Neuron (in vitro differentiated cells): Measurements from ENCODE around the gene DNAJC1.

ENCODE experiments used
- H2AFZ ChIP-seq: one replicate; pipeline ENCODE4 v1.6.1; 2013; ENCODE audit warnings: low read depth, mild to moderate bottlenecking, inconsistent platforms, low read length, moderate library complexity
- H3K27me3 ChIP-seq: one replicate; pipeline ENCODE4 v1.6.1; 2013; ENCODE audit warnings: low read length; ENCODE audit not compliant: insufficient read depth
- H3K36me3 ChIP-seq: one replicate; pipeline ENCODE4 v1.6.1; 2013; ENCODE audit warnings: low read length; ENCODE audit not compliant: insufficient read depth
- H3K4me1 ChIP-seq: one replicate; pipeline ENCODE4 v1.6.1; 2013; ENCODE audit warnings: low read length; ENCODE audit not compliant: insufficient read depth
- H3K4me3 ChIP-seq: 2 replicates; pipeline ENCODE4 v1.5.1; 2013; ENCODE audit warnings: mild to moderate bottlenecking, low read length, moderate library complexity
- H3K9me3 ChIP-seq: one replicate; pipeline ENCODE4 v1.6.1; 2013; ENCODE audit warnings: low read length

DNAJC1 gene

GRCh38 chr10:21753497-21754270 lies 249.8 kb downstream of the DNAJC1 start:
- peaks cover 48% of the 10 kb centered on the region for H3K36me3 ChIP-seq
- H3K9me3 ChIP-seq, result no peaks in the 10 kb centered on the region
- no peak overlapping the region for H2AFZ ChIP-seq
- H3K4me3 ChIP-seq, result no peak overlapping the region
- H3K27me3 ChIP-seq, result no peaks in the 10 kb centered on the region
- no peaks in the 10 kb centered on the region for H3K4me1 ChIP-seq

- H3K9me3 ChIP-seq, result no peaks in the 10 kb centered on the region
- no peak overlapping the region for H2AFZ ChIP-seq
- H3K36me3 ChIP-seq, result peaks cover 40% of the 10 kb centered on the region
- H3K27me3 ChIP-seq, result no peaks in the 10 kb centered on the region
- no peaks in the 10 kb centered on the region for H3K4me1 ChIP-seq
- H3K4me3 ChIP-seq, result no peak overlapping the region
Measured at GRCh38 chr10:21751341-21752310, 251.9 kb downstream of the DNAJC1 start.

- peaks cover 33% of the 10 kb centered on the region for H3K36me3 ChIP-seq
Measured at GRCh38 chr10:21750424-21750823, 253.1 kb downstream of the DNAJC1 start.

GRCh38 chr10:21749788-21750187 lies 253.7 kb downstream of the DNAJC1 start:
- Histone ChIP-seq H2AFZ (no peak overlapping the region), H3K27me3 (no peaks in the 10 kb centered on the region), H3K9me3 (no peaks in the 10 kb centered on the region), H3K4me1 (no peaks in the 10 kb centered on the region), H3K36me3 (peaks cover 29% of the 10 kb centered on the region), H3K4me3 (no peak overlapping the region)

More at GRCh38 chr10:21750424-21750823, 253.1 kb downstream of the DNAJC1 start:
- H3K27me3 ChIP-seq, result no peaks in the 10 kb centered on the region
- no peaks in the 10 kb centered on the region for H3K4me1 ChIP-seq
- no peak overlapping the region for H2AFZ ChIP-seq
- H3K4me3 ChIP-seq, result no peak overlapping the region
- H3K9me3 ChIP-seq, result no peaks in the 10 kb centered on the region

DNA sequence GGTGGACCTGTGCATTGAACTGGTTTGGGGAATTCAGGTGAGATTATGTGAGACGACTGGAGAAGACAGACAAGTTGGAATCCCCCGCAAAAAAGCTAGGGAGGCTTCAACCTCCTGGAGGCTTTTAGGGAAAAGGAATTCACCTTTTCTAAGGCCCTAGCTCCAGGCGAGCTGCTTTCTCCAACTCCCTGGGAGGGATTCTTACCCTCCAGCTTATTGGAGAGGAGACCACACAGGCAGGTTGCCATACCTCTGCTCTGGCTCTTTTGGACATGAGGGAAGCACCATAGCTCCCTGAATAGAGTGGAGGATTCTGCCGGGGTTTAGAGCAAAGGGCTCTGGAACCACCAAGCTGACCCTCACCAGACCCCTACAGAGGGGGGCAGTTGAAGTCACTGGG lies 255.7 kb downstream of the DNAJC1 start:
- Histone ChIP-seq H3K9me3 (no peaks in the 10 kb centered on the region), H3K4me1 (no peaks in the 10 kb centered on the region), H3K4me3 (no peak overlapping the region), H2AFZ (no peak overlapping the region), H3K27me3 (no peaks in the 10 kb centered on the region), H3K36me3 (peaks cover 37% of the 10 kb centered on the region)

DNA sequence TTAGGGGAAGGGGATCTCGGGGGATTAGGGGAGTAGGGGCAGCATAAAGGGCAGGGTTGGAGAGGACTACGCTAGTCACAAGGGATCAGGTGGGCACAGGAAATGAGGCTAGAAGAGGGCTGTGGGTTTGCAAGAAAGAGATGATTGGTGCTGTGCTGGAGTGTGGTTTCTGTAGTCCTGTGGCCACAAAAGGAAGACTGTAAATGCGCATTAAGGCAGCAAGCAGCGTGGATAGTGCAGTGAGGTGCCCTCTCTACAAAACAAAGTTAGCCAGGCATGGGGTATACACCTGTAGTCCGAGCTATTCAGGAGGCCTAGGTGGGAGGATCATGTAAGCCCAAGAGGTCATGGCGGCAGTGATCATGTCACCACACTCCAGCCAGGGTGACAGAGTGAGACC lies 257.4 kb downstream of the DNAJC1 start:
- Histone ChIP-seq H3K27me3 (no peaks in the 10 kb centered on the region), H3K9me3 (no peaks in the 10 kb centered on the region), H3K4me1 (no peaks in the 10 kb centered on the region), H2AFZ (no peak overlapping the region), H3K36me3 (peaks cover 49% of the 10 kb centered on the region), H3K4me3 (no peak overlapping the region)

GRCh38 chr10:21744223-21744622 lies 259.3 kb downstream of the DNAJC1 start:
- H3K4me3 ChIP-seq, result no peak overlapping the region
- H3K36me3 ChIP-seq, result peaks cover 57% of the 10 kb centered on the region
- no peaks in the 10 kb centered on the region for H3K4me1 ChIP-seq
- H2AFZ ChIP-seq, result no peak overlapping the region
- no peaks in the 10 kb centered on the region for H3K9me3 ChIP-seq
- no peaks in the 10 kb centered on the region for H3K27me3 ChIP-seq

DNA sequence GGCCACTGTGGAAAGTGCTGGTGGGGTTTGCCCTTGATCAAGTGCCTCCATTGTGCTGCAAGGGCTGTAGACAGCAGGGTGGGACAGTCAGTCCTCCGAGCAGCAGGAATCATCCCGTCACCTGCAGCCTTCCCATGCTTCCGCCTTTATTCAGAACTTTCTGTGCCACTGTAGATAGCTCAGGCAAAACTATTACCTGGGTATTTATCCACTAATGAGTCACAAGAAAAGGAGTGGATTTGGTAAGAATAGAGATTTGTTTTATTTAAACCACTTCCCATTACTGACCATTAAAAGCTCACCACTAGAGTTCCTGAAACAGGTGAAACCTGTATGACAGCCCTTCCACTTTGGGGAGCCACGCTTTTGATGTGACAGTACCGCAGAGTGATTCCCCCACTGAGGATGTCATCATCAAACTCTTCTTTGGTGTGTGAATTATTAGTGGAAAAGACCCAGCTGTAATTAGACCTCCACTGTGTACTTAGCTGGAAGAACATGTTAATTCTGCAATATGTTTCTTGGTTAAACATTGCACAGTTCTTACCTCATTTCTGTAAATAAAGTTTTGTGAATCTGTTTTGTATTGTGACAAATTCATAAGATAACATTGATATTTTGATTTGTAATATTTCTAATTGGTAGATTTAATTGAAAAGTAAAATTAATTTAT lies 260.7 kb downstream of the DNAJC1 start:
- peaks cover 64% of the 10 kb centered on the region for H3K36me3 ChIP-seq

GRCh38 chr10:21740989-21741388 lies 262.5 kb downstream of the DNAJC1 start:
- Histone ChIP-seq H3K9me3 (no peaks in the 10 kb centered on the region), H3K4me3 (no peak overlapping the region), H2AFZ (no peak overlapping the region), H3K4me1 (no peaks in the 10 kb centered on the region), H3K36me3 (peaks cover 73% of the 10 kb centered on the region), H3K27me3 (no peaks in the 10 kb centered on the region)

More for the DNA sequence above, 260.7 kb downstream of the DNAJC1 start:
- Histone ChIP-seq H3K27me3 (no peaks in the 10 kb centered on the region), H2AFZ (no peak overlapping the region), H3K4me3 (no peak overlapping the region), H3K9me3 (no peaks in the 10 kb centered on the region), H3K4me1 (no peaks in the 10 kb centered on the region)

- H3K4me1 ChIP-seq, result peaks cover 20% of the 10 kb centered on the region
- H3K4me3 ChIP-seq, result no peak overlapping the region
- no peaks in the 10 kb centered on the region for H3K27me3 ChIP-seq
- H3K9me3 ChIP-seq, result no peaks in the 10 kb centered on the region
- no peak overlapping the region for H2AFZ ChIP-seq
- H3K36me3 ChIP-seq, result peaks cover 63% of the 10 kb centered on the region
Measured at GRCh38 chr10:21737106-21737505, 266.4 kb downstream of the DNAJC1 start.

DNA sequence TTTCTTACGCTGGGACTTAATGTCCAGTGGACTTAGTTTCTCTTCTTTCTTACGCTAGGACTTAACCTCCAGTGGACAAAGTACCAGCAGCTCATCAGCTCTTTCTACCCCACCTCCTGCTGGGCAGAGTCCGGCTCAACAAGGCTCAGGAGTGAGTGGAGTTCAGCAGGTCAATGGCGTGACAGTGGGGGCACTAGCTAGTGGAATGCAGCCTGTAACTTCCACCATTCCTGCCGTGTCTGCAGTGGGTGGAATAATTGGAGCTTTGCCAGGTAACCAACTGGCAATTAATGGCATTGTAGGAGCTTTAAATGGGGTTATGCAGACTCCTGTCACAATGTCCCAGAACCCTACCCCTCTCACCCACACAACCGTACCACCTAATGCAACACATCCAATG lies 269.8 kb downstream of the DNAJC1 start:
- Histone ChIP-seq H3K4me3 (no peak overlapping the region), H3K36me3 (peaks cover 39% of the 10 kb centered on the region), H3K9me3 (no peaks in the 10 kb centered on the region), H3K4me1 (peaks cover 26% of the 10 kb centered on the region), H2AFZ (no peak overlapping the region), H3K27me3 (no peaks in the 10 kb centered on the region)

DNA sequence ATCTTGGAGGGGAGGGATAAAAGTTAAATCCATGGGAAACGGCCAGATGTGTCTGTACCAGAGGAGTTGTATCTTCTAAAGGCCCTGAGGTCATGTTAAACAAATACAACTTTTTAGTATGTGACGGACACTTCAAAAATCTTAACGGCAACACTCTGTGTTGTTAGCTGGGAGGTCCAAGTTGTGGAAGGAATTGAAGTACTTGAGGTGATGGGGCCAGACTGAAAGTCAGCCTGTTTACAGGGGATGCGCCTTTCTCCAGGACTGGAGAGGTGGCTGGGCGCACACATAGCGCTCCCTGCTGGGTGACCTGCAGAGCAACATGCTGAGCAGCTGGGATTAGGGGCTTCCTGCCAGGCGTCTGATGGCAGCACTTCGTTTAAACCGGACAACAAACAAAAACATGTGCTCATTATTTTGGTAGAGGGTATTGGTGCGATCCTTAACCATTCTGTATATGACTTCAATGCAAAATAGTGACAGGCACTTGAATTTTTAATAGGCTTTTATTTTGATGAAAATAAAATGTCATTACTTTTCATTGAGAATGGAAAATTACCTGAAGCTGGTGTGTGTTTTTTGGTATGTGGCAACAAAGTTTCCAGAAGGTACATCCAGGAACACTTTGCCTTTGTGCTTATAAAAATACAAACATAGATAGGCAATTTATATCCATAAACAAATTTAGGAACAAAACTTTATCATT lies 271.3 kb downstream of the DNAJC1 start:
- Histone ChIP-seq H3K36me3 (peaks cover 32% of the 10 kb centered on the region), H3K9me3 (no peaks in the 10 kb centered on the region), H2AFZ (no peak overlapping the region), H3K4me3 (no peak overlapping the region), H3K4me1 (peaks cover 41% of the 10 kb centered on the region), H3K27me3 (no peaks in the 10 kb centered on the region)
